ENCODE measurements around the gene CCR1. TPM values are rescaled to one million over a fixed set of nuclear protein-coding genes. Genes with fewer than 3 reads are reported as not detected.

Gene CCR1
- total RNA-seq, 6 experiments from 2014 or later: not detected

DNA sequence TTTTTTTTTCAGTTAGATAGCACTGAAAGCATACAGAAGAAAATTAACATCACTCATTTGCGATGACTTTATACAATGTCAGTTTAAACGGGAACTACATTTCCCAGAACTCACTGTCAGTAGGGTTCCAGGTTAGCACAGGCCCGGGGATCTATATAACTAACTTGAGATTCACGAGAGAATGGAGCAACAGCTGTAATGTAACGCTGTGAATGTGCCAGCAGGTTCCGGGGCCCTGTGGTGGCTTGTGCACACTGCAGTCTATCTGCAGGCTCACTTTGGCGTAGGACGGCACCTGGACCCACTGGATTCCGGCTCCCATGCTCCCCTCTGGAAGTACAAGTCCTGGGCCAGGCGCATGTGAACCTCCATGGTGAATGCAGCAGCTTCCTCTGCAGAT lies 19.4 kb downstream of the CCR1 start:
- no peaks in the 10 kb centered on the region for H3K36me3 Mint-ChIP-seq (ENCODE audit: low read depth)

DNA sequence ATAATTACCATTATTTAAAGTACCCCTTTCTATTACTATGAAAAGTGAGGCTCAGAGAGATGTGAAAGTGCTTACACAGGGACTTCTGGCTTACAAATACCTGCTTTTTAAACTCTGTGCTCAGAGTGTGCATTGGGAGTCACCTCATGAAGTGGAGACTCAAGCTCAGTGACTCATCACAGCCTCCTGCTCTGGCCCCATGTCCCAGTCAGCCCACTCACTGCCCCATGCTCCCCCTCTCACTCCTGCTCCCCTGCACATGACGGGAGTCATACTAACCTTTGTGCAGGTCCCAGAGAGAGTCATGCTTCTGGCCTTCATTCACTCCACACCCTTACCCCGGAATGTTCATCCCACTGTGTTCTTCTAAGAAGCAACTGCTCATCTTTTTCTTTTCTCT lies 20.2 kb downstream of the CCR1 start:
- DNase-seq: peak; percentile 64
- Mint-ChIP-seq H3K4me3 (no peak overlapping the region), H3K36me3 (ENCODE audit: low read depth) (no peaks in the 10 kb centered on the region), H3K27ac (no peak overlapping the region), H3K27me3 (ENCODE audit: insufficient read depth) (peaks cover 13% of the 10 kb centered on the region), H3K9me3 (no peaks in the 10 kb centered on the region), H3K4me1 (ENCODE audit: low read depth) (peaks cover 20% of the 10 kb centered on the region)
- TF ChIP-seq CTCF (IDR thresholded peaks at IDR 0.05): no peak

More for the DNA sequence above, 19.4 kb downstream of the CCR1 start:
- H3K9me3 Mint-ChIP-seq: no peaks in the 10 kb centered on the region
- H3K4me3 Mint-ChIP-seq: no peak overlapping the region
- no peak for DNase-seq
- no peak for TF ChIP-seq CTCF (IDR thresholded peaks at IDR 0.05)
- H3K27ac Mint-ChIP-seq: no peak overlapping the region
- peaks cover 10% of the 10 kb centered on the region for H3K27me3 Mint-ChIP-seq (ENCODE audit: insufficient read depth)
- peaks cover 20% of the 10 kb centered on the region for H3K4me1 Mint-ChIP-seq (ENCODE audit: low read depth)

GRCh38 chr3:46187341-46187700 lies 20.8 kb downstream of the CCR1 start:
- peaks cover 13% of the 10 kb centered on the region for H3K27me3 Mint-ChIP-seq (ENCODE audit: insufficient read depth)
- peaks cover 20% of the 10 kb centered on the region for H3K4me1 Mint-ChIP-seq (ENCODE audit: low read depth)
- H3K36me3 Mint-ChIP-seq (ENCODE audit: low read depth): no peaks in the 10 kb centered on the region
- H3K27ac Mint-ChIP-seq: no peak overlapping the region
- DNase-seq: no peak
- H3K4me3 Mint-ChIP-seq: no peak overlapping the region
- TF ChIP-seq CTCF (IDR thresholded peaks at IDR 0.05): no peak
- no peaks in the 10 kb centered on the region for H3K9me3 Mint-ChIP-seq

GRCh38 chr3:46186471-46187340 lies 21.4 kb downstream of the CCR1 start:
- TF ChIP-seq CTCF (IDR thresholded peaks at IDR 0.05): no peak
- Mint-ChIP-seq H3K36me3 (ENCODE audit: low read depth) (no peaks in the 10 kb centered on the region), H3K27me3 (ENCODE audit: insufficient read depth) (peaks cover 9% of the 10 kb centered on the region), H3K9me3 (no peaks in the 10 kb centered on the region), H3K27ac (no peak overlapping the region), H3K4me3 (no peak overlapping the region), H3K4me1 (ENCODE audit: low read depth) (peaks cover 20% of the 10 kb centered on the region)
- DNase-seq: no peak

GRCh38 chr3:46184469-46184868 lies 23.6 kb downstream of the CCR1 start:
- no peak for TF ChIP-seq CTCF (IDR thresholded peaks at IDR 0.05)
- H3K4me1 Mint-ChIP-seq (ENCODE audit: low read depth): peaks cover 20% of the 10 kb centered on the region
- H3K27me3 Mint-ChIP-seq (ENCODE audit: insufficient read depth): peaks cover 5% of the 10 kb centered on the region
- no peaks in the 10 kb centered on the region for H3K9me3 Mint-ChIP-seq
- H3K36me3 Mint-ChIP-seq (ENCODE audit: low read depth): no peaks in the 10 kb centered on the region
- no peak overlapping the region for H3K4me3 Mint-ChIP-seq
- DNase-seq: peak; percentile 72
- no peak overlapping the region for H3K27ac Mint-ChIP-seq

Data from HFFc6 (cell line).